Immature natural killer cell (primary cell): ENCODE data around the gene POU2F1. TPM values are rescaled to one million over a fixed set of nuclear protein-coding genes. Genes with fewer than 3 reads are reported as not detected.
"Not testable (repeated sequence)": the region's sequence is repeated elsewhere in the genome, so short reads cannot be mapped to it uniquely, and the experiment has no call there.

Experiments used
- DNase-seq, 3 donors: peaks; one replicate each; pipeline ENCODE4 v3.0.0; 2022; ENCODE audit warnings: mixed read lengths in 1 of 3
- H3K27ac Mint-ChIP-seq, 6 donors: one replicate each; pipeline ENCODE4 v1.8.0; 2020; ENCODE audit warnings: mixed read lengths in 6 of 6, mild to moderate bottlenecking in 5 of 6, inconsistent platforms in 4 of 6, moderate library complexity in 3 of 6
- H3K27me3 Mint-ChIP-seq, 3 donors: one replicate each; pipeline ENCODE4 v1.8.0; 2020 to 2021; ENCODE audit warnings: low read depth in 3 of 3, mild to moderate bottlenecking in 3 of 3, mixed read lengths in 3 of 3, moderate library complexity in 3 of 3, inconsistent platforms in 1 of 3
- H3K36me3 Mint-ChIP-seq, 3 donors: one replicate each; pipeline ENCODE4 v1.8.0; 2020; ENCODE audit warnings: mixed read lengths in 3 of 3, inconsistent platforms in 2 of 3, mild to moderate bottlenecking in 2 of 3
- H3K4me1 Mint-ChIP-seq, 2 donors: one replicate each; pipeline ENCODE4 v1.8.0; 2020; ENCODE audit warnings: inconsistent platforms in 2 of 2, mild to moderate bottlenecking in 2 of 2, mixed read lengths in 2 of 2, moderate library complexity in 1 of 2
- H3K4me3 Mint-ChIP-seq, 5 donors: one replicate each; pipeline ENCODE4 v1.8.0; 2020; ENCODE audit warnings: mild to moderate bottlenecking in 5 of 5, mixed read lengths in 5 of 5, inconsistent platforms in 3 of 5, moderate library complexity in 3 of 5
- H3K9me3 Mint-ChIP-seq, 6 donors: one replicate each; pipeline ENCODE4 v1.8.0; 2020; ENCODE audit warnings: mild to moderate bottlenecking in 6 of 6, mixed read lengths in 6 of 6, inconsistent platforms in 4 of 6, moderate library complexity in 3 of 6
- polyA plus RNA-seq, 3 donors: library from polyadenylated mRNA; unstranded; fragments of 300-500 nt; fragmentation: Illumina TruSeq; gene quantifications; one replicate each; pipeline ENCODE4 v1.2.3, GENCODE V29; 2021

POU2F1 gene
- polyA plus RNA-seq, 3 donors from 2014 or later, result 0.70 to 8.7 (median 4.4) TPM

DNA sequence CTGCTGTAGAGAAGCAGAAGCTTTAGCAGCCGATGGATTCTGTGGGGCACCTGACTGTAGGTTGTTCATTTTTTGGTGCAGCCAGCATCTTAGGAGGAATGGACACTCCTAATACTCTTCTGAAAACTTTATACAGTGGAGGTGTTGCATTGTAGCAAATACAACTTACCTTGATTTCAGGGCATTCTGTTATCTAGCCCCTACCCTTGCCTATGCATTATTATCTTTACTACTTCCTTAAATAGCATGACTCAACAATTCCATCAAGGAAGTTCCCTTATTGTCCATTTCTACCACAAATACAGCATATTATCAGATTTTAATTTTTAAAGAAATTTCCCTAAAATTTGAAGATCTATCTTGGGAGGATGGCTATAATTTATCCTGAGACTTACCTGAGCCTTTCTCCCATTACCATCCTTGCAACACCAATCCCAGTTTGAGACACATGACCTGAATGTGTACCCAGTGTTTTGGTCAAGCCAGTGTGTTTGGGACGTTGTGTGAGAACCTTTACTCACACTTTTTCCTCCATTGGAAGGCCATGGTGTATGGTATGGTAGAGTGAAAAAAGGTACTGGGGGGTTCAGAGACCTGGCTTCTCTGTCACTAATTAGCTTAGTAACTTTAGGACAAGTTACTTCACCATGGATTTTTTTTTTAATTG is 9.2 kb downstream of the POU2F1 start:
- no peak for DNase-seq
- Mint-ChIP-seq H3K9me3 (no peaks in the 10 kb centered on the region), H3K27ac (no peak overlapping the region), H3K4me1 (peaks cover 4 to 23% of the 10 kb centered on the region in 2 donors), H3K36me3 (no peaks in the 10 kb centered on the region), H3K27me3 (peaks cover 0 to 1% (median 0%) of the 10 kb centered on the region in 3 donors), H3K4me3 (no peak overlapping the region)

DNA sequence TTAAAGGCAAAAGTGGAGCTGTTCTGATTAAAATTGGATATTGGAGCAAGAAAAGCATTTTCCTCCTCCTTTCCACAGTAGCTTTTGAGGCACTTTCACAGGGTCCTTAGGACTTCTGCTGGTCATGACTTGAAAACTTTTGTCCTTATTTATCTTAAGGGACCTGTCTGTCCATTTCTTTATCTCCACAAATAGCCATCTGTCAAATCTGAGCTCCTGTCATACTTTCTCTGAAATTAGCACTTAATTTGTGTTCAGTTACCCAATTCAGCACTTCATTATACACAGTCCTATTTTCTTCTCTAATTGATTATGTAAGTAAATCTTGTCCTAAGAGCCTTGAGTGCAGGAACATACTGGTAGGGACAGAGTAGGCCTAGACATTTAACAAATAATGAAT is 9.8 kb downstream of the POU2F1 start:
- peaks cover 10 to 29% of the 10 kb centered on the region in 2 donors for H3K4me1 Mint-ChIP-seq
- no peak overlapping the region for H3K4me3 Mint-ChIP-seq
- H3K36me3 Mint-ChIP-seq, result no peaks in the 10 kb centered on the region
- DNase-seq, result no peak
- no peak overlapping the region for H3K27ac Mint-ChIP-seq
- H3K27me3 Mint-ChIP-seq, result peaks cover 0 to 1% (median 0%) of the 10 kb centered on the region in 3 donors
- no peaks in the 10 kb centered on the region for H3K9me3 Mint-ChIP-seq

DNA sequence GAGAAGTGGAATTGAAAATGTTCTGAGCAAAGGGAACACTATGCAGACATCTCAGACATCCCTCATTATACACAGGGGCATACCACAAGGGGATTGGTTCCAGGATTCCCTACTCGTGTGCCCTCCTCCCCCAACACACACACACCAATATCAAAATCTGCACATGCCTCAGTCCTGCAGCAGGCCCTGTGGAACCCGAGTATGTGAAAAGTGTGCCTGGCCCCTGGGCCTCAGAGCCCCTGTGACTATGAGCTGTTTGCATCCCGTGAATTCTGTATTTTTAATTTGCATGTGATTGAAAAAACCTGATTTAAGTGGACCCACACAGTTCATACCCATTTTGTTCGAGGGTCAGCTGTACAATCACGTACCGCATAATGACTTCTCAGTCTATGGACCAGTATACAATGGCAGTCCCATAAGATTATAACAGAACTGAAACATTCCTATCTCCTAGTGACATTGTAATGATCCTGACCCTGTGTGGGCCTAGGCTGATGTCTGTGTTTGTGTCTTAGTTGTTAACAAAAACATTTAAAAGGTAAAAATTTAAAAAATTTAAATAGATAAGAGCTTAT is 11.3 kb downstream of the POU2F1 start:
- no peak overlapping the region for H3K4me3 Mint-ChIP-seq

DNA sequence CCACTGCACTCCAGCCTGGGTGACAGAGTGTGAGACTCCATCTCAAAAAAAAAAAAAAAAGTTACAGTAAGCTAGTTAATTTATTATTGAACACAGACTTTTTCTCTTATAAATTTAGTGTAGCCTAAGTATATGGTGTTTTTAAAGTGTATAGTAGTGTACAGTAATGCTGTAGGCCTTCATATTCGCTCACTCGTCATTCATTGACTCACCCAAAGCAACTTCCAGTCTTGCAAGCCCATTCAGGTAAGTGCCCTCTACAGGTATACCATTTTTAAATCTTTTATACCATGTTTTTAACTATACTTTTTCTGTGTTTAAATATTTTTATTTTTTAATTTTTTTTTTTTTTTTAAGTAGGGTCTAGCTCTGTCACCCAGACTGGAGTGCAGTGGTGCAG is 12.1 kb downstream of the POU2F1 start:
- Mint-ChIP-seq H3K4me3 (no peak overlapping the region), H3K27me3 (no peaks in the 10 kb centered on the region), H3K36me3 (no peaks in the 10 kb centered on the region), H3K4me1 (peaks cover 15 to 43% of the 10 kb centered on the region in 2 donors), H3K27ac (no peak overlapping the region), H3K9me3 (no peaks in the 10 kb centered on the region)
- no peak for DNase-seq

More for the DNA sequence above, 11.3 kb downstream of the POU2F1 start:
- Mint-ChIP-seq H3K27me3 (no peaks in the 10 kb centered on the region), H3K36me3 (no peaks in the 10 kb centered on the region), H3K9me3 (no peaks in the 10 kb centered on the region), H3K4me1 (peaks cover 13 to 39% of the 10 kb centered on the region in 2 donors), H3K27ac (no peak overlapping the region)
- no peak for DNase-seq

DNA sequence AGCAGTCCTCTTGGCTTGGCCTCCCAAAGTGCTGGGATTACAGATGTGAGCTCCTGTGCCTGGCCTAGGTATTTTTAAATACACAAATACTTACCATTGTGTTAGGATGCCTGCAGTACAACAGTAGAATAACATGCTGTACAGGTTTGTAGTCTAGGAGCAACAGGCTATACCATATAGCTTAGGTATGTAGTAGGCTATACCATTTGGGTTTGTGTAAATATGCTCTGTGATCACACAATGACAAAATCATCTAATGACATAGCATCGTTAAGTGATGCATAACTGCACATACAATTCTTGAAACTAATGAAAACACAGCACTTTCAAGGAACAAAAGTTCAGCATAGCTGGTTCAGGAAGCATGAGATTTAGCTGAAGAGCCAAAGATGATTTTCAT is 12.7 kb downstream of the POU2F1 start:
- H3K4me1 Mint-ChIP-seq, result peaks cover 15 to 43% of the 10 kb centered on the region in 2 donors
- no peaks in the 10 kb centered on the region for H3K27me3 Mint-ChIP-seq
- H3K27ac Mint-ChIP-seq, result no peak overlapping the region
- H3K9me3 Mint-ChIP-seq, result no peaks in the 10 kb centered on the region
- no peak for DNase-seq
- H3K36me3 Mint-ChIP-seq, result no peaks in the 10 kb centered on the region
- no peak overlapping the region for H3K4me3 Mint-ChIP-seq

DNA sequence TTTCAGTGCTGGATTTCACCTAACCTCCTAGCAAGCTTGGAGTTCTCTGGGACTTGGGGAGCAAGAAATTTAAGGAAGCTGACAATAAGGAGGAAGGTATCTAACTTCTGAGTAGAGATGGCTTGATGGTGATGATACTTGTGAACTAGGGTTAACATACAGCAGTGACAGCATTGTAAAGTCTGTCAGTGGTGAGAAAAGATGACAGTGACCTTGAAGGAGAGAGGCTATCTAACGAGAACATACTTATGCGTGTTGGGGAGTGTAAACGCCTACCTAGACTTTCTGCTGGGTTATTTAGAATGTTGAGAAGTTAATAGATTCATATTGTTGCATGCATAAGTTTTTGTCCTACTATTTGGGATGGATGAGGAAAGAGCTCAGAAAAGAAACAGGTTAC is 16.3 kb downstream of the POU2F1 start:
- Mint-ChIP-seq H3K4me3 (no peak overlapping the region), H3K4me1 (peaks cover 12 to 31% of the 10 kb centered on the region in 2 donors), H3K36me3 (no peaks in the 10 kb centered on the region), H3K27me3 (no peaks in the 10 kb centered on the region), H3K27ac (no peak overlapping the region), H3K9me3 (no peaks in the 10 kb centered on the region)
- no peak for DNase-seq

DNA sequence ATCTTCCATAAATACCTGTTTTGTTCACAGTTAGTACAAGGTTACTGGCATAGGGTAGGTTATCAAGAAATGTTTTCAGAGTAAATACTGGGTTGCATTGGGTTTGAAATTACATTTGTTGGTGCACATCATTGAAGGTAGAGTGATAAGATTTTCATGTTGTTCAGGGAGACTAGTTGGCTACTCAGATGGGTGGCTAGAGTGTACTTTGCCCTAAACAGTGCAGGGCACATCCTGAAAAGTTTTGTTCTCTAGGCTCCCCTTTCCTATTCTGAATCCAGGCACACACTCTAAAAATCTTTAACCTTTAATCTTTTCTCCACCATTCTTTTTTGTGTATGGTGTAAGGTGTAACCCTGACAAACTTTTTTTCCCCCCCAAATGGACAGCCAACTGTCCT is 18.0 kb downstream of the POU2F1 start:
- Mint-ChIP-seq H3K27me3 (no peaks in the 10 kb centered on the region), H3K27ac (no peak overlapping the region), H3K4me1 (peaks cover 12 to 31% of the 10 kb centered on the region in 2 donors), H3K36me3 (peaks cover under 1 to 2% (median 2%) of the 10 kb centered on the region in 3 donors), H3K9me3 (no peaks in the 10 kb centered on the region), H3K4me3 (no peak overlapping the region)
- no peak for DNase-seq

DNA sequence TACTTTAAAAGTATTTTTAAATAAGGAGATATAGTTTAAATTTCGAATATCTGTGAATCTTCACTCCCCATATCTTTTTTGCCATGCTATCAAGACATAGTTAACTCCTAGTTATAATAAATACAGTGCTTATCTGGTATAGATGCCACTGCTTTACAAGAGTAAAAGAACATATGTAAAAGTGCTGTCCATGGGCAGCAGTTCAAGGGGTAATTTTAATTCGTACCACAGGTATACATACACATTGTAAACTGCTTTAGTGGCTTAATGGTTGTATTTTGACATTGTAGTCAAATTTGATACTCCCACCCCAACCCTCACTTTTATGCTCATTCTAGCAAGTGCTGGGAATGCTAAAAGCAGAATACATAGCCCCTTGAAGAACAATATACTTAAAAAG is 18.6 kb downstream of the POU2F1 start:
- peaks cover 0 to 2% (median 0%) of the 10 kb centered on the region in 6 donors for H3K9me3 Mint-ChIP-seq

DNA sequence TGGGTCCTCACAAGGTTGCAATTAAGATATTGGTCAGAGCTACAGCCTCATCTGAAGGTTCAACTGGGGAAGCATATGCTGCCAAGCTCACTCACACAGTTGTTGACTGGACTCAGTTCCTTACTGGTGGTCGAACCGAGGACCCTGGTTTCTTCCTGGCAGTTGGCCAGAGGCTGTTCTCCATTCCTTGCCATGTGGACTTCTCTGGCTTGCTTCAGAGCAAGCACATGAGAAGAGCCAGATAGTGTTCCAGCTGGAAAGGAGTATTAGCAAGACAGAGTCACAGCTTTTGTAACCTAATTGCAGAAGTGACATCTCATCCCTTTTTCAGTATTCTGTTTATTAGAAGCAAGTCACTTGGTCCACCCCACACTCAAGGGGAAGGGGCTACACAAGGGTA is 23.6 kb downstream of the POU2F1 start:
- Mint-ChIP-seq H3K4me1 (peaks cover 5 to 13% of the 10 kb centered on the region in 2 donors), H3K27me3 (peaks cover 0 to 2% (median 0%) of the 10 kb centered on the region in 3 donors), H3K9me3 (peaks cover 0 to 2% (median 0%) of the 10 kb centered on the region in 6 donors), H3K27ac (no peak overlapping the region), H3K36me3 (peaks cover 4 to 11% (median 6%) of the 10 kb centered on the region in 3 donors), H3K4me3 (no peak overlapping the region)
- DNase-seq, result no peak

More for the DNA sequence above, 18.6 kb downstream of the POU2F1 start:
- no peak overlapping the region for H3K4me3 Mint-ChIP-seq
- no peaks in the 10 kb centered on the region for H3K27me3 Mint-ChIP-seq
- H3K27ac Mint-ChIP-seq, result no peak overlapping the region
- peaks cover 12 to 26% of the 10 kb centered on the region in 2 donors for H3K4me1 Mint-ChIP-seq
- no peak for DNase-seq
- peaks cover 4 to 6% (median 5%) of the 10 kb centered on the region in 3 donors for H3K36me3 Mint-ChIP-seq

DNA sequence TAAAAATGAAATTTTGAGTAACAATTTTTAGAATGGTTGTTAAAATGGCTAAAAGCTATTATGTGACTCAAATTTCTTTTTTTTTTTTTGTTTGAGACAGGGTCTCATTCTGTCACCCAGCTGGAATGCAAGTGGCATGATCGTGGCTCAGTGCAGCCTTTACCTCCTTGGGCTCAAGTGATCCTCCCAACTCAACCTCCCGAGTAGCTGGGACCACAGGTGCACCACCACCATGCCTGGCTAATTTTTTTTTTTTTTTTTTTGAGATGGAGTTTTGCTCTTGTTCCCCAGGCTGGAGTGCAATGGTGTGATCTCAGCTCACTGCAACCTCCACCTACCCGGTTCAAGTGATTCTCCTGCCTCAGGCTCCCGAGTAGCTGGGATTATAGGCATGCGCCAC is 24.5 kb downstream of the POU2F1 start:
- H3K4me3 Mint-ChIP-seq, H3K27me3 Mint-ChIP-seq, DNase-seq, H3K27ac Mint-ChIP-seq, H3K9me3 Mint-ChIP-seq: not testable (repeated sequence)
- H3K4me1 Mint-ChIP-seq, result peaks cover 11 to 21% of the 10 kb centered on the region in 2 donors
- H3K36me3 Mint-ChIP-seq, result peaks cover 4 to 11% (median 6%) of the 10 kb centered on the region in 3 donors

DNA sequence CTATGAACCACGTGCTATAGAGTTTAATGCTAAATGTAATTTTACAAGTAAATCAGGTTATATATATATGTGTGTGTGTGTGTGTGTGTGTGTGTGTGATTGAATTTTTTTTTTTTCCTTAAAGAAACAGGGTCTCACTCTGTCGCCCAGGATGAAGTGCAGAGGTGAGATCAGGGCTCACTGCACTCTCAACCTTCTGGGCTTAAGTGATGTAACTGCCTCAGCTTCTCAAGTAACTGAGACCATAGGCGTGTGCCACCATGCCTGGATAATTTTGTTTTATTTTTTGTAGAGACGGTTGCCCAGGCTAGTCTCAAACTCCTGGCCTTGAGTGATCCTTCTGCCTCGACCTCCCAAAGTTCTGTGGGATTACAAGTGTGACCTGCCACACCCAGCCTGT is 26.3 kb downstream of the POU2F1 start:
- Mint-ChIP-seq H3K4me3 (no peak overlapping the region), H3K27ac (no peak overlapping the region)

DNA sequence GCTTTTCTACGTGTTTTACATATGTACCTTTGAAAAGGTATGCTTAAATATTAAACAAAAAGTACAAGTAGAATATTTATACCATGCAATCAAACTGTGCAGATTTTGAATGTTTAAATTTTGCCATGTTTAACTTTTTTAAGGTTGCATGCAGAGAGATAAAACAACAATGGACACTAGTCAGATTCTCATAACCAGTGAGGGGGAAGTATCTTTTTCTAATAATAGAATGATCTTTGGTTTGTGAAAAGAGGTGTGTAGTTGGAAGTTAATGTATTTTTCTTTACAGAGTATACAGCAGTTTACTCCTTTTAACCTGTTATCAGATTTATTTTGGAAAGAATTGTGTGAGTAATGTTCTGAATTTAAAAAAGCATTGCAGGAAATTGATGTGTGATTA is 27.1 kb downstream of the POU2F1 start:
- H3K27ac Mint-ChIP-seq, result no peak overlapping the region
- no peak for DNase-seq
- H3K4me3 Mint-ChIP-seq, result no peak overlapping the region
- H3K4me1 Mint-ChIP-seq, result peaks cover 11 to 21% of the 10 kb centered on the region in 2 donors
- peaks cover 0 to 2% (median 0%) of the 10 kb centered on the region in 3 donors for H3K27me3 Mint-ChIP-seq
- H3K36me3 Mint-ChIP-seq, result peaks cover 4 to 11% (median 6%) of the 10 kb centered on the region in 3 donors
- H3K9me3 Mint-ChIP-seq, result peaks cover 0 to 2% (median 0%) of the 10 kb centered on the region in 6 donors

More for the DNA sequence above, 26.3 kb downstream of the POU2F1 start:
- H3K4me1 Mint-ChIP-seq, result peaks cover 11 to 21% of the 10 kb centered on the region in 2 donors
- H3K9me3 Mint-ChIP-seq, result peaks cover 0 to 2% (median 0%) of the 10 kb centered on the region in 6 donors
- peaks cover 4 to 11% (median 6%) of the 10 kb centered on the region in 3 donors for H3K36me3 Mint-ChIP-seq
- DNase-seq, result no peak
- H3K27me3 Mint-ChIP-seq, result peaks cover 0 to 2% (median 0%) of the 10 kb centered on the region in 3 donors

DNA sequence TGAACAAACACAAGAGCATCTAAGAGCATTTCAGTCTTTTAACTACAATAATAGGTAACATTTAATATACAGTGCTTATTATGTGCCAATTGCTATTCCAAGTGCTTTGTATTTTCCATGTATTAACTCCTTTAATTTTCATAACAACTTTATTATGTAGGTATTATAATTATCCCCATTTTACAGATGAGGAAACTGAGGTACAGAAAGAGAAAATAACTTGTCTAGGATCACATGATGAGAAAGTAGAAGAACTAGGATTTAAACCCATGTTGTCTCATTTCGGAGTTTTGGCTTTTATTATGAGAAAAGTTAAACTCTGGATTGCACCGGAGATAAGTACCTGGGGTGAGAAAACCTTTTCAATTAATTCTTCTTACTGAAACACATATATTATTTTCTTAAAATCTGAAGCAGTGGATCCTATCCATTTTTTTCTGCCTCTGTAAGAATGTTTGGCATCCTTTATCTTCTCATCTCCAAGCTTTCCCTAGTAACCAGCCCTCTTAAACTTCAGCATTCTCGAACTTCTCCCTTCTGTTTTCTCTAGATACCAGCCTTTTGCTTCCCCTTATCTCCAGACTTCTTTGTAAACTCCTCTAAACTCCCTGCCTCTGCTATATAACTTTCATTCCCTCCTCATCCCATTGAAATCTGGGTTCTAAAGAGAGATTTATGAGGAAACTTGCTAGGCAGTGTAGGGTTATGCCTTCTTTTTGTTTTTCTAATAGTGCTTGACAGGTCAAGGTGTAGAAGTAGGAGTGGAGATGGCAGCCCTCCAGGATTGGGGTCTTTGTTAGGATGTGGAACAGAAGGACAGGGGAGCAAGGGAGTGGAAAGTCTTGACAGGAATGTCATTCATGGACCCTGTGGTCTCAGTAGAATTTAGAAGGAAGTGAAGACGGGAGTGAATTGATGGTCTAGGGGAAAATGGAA is 28.3 kb downstream of the POU2F1 start:
- Mint-ChIP-seq H3K27me3 (peaks cover 0 to 2% (median 2%) of the 10 kb centered on the region in 3 donors), H3K36me3 (peaks cover 1 to 6% (median 2%) of the 10 kb centered on the region in 3 donors), H3K27ac (no peak overlapping the region), H3K4me1 (peaks cover 11 to 21% of the 10 kb centered on the region in 2 donors), H3K4me3 (no peak overlapping the region), H3K9me3 (peaks cover 0 to under 1% (median 0%) of the 10 kb centered on the region in 6 donors)
- no peak for DNase-seq
